Activated CD8-positive, alpha-beta memory T cell treated with anti-CD3 and anti-CD28 coated beads, Interleukin-2, amount 50 U/mL, for 24 hours (primary cell): ENCODE measurements around the gene FBXW8.

Source experiments
- DNase-seq: peaks from one replicate; pipeline ENCODE4 v3.0.0-alpha.2; 2020; ENCODE audit errors: extremely low read depth

The FBXW8 gene

GRCh38 chr12:116955382-116956021 is 44.8 kb downstream of the FBXW8 start:
- no peak for DNase-seq

DNA sequence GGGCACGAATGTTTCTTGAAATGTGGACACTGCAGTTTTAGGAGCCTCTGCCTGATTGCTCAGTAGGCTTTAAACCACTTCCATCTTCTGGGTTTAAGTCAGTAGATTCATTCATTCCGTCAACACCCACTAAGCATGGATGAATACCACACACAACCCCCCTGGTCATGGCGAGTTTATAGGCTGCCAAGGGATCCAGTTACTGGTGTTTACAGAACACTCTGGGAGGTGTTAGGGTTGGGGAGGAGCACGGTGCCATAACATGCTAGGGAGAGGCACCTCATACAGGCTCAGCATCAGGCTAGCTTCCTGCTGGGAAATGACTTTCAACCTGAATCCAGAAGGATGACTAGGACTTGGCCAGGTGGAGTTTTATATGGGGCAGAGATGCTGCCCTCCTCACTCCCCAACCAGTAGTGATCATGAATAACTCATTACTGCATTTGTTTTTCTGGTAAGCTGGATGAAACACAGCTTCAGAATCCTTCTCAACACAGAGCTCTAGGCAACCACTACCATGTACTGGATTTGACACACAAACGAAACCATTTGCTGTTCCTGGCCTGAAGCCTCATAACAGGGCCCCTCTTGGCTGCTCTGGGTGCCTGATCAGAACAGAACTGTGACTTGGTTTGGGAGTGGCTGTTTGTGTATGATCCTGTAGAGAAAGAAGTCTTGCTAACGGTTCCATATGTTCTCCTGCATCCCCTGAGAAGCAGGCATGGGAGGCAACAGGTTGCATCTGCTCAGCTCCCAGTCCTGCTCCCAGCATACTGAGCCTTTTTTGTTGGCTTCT is 47.9 kb downstream of the FBXW8 start:
- no peak for DNase-seq

GRCh38 chr12:116959198-116959460 is 48.4 kb downstream of the FBXW8 start:
- DNase-seq, result no peak

- peak; percentile 9 for DNase-seq
These were observed 49.2 kb downstream of the FBXW8 start for GRCh38 chr12:116959845-116960514.

GRCh38 chr12:116962197-116962596 is 51.4 kb downstream of the FBXW8 start:
- no peak for DNase-seq

DNA sequence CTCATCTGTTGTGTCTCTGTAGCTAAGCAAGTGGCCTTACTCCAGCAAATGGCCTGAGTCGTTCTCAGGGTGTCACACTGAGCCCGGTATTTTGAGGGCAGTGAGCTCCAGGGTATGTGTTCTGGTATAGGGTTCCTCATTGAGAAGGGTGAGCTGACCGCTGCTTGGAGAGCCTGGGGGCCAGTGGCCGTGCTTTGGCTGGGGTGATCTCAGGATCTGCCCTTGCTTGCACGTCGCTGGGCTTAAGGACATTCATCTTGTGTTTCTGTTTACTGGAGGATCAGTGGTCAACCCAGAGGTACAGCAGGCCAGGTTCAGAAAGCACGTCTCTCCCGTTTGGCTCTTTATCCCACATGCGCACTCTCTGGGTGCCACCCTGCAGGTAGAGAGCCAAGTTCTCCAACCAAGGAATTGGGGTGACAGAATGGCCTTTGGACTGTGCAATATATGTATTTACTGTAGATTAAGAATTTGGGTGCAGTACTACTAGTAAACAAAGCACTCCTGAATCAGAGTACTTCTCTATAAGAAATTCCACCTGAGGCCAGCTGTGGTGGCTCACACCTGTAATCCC is 52.1 kb downstream of the FBXW8 start:
- DNase-seq, result no peak

DNA sequence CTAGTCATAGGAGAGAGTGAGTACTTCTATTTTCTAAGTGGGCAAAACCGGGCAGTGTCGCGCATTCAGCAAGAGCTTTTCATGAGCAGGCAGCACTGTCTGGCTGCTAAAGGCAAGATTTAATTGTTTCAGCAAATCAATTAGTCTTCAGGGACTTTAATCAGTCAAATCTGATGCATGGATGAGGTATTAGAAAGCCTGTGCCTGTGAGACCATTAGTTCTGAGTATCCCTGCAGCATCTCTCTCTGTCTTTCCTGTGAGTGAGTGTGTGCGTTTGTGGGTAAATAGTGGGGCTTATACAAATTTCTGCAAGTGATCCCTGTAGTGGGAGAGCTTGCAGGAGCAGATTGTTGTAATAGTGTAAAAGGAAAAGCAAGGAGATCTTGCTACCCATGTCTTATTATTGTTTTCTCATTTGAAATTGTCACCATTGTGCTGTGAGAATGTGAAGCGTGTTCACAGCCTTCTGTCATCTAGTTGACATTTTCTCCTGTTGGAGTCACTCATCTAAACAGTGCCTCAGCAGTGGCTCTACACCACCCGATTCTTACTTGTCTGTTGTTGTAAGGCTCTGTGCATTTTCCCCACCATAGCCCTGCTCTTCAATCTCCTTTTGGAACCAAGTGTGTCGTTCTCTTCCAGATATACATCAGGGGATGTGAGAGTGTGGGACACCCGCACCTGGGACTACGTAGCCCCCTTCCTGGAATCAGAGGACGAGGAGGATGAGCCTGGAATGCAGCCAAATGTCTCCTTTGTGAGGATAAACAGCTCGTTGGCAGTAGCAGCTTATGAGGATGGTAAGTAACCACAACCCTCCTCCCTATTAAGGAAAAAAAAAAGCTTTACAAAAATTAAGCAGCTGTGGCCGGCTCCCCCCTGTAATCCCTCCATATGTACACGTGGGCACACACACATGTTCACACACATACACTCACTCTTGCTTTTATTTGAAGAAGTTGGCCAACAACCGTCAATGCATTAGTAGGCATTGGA is 53.6 kb downstream of the FBXW8 start:
- no peak for DNase-seq

- DNase-seq, result no peak
These were observed 58.2 kb downstream of the FBXW8 start for GRCh38 chr12:116968986-116969385.

GRCh38 chr12:116969615-116970585 is 59.1 kb downstream of the FBXW8 start:
- DNase-seq, result no peak

GRCh38 chr12:116971222-116971621 is 60.5 kb downstream of the FBXW8 start:
- no peak for DNase-seq

DNA sequence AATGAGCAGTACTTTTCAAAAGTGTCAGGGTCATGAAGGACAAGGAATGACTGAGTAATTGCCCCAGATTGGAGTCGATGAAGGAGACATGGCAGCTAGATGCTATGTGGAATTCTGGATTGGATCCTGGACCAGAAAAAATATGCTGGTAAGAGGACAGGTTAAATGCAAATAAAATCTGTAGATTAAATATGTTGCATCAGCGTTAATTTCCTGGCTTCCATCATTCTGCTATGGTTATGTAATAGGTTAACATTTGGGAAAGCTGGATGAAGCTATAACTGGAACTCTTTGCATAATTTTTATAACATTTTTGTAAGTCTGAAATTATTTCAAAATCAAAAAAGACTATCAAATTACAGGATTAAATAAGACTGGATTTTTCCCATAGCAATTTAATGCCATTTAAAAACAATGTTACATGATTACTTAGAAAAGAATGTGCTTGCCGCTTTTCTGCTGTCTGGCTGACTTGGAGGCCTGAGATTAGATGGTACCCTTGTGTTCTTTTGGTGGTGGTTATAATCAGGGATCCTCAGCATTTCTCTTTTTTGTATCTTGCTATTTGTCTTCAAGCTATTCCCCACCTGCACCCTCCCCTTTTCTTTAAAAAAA is 65.1 kb downstream of the FBXW8 start:
- no peak for DNase-seq

- DNase-seq, result no peak
These were observed 67.0 kb downstream of the FBXW8 start for GRCh38 chr12:116977465-116978380.

DNA sequence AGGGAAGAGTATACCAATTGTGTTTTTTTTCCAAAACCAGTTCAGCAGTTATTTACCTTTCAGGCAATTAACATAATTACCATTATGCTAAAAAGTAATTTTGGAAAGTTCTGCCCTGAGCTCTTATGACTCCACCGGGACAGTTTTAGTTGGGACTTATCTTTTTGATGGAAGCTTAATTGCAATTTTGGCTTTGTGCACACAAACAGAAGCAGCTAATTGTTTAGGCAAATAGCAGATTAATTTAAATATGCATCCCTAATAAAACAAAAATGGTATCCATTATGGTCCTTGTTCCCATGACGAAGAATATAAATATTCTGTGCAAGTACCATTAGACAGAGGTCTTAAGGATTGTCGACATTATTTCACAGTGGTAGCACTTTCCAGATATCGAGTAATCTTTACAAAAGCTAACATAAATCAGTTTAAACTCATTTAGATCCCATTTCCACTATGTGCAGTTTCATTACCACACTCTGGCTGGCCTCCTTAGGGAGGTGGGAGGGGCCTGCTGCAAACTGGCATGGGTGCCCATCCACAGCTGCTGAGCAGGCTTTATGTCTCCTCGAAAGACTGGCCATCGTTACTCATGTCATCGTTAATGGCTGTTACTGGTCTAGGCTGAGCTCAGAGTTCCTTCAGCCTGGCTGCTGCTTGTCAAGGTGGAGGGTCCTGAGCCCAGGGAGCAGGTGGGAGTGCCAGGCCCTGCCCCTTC is 68.2 kb downstream of the FBXW8 start:
- DNase-seq, result no peak

- no peak for DNase-seq
These were observed 69.3 kb downstream of the FBXW8 start for GRCh38 chr12:116980083-116980482.

GRCh38 chr12:116982791-116983411 is 72.2 kb downstream of the FBXW8 start:
- DNase-seq, result no peak

- DNase-seq, result no peak
These were observed 73.3 kb downstream of the FBXW8 start for GRCh38 chr12:116984098-116984497.

DNA sequence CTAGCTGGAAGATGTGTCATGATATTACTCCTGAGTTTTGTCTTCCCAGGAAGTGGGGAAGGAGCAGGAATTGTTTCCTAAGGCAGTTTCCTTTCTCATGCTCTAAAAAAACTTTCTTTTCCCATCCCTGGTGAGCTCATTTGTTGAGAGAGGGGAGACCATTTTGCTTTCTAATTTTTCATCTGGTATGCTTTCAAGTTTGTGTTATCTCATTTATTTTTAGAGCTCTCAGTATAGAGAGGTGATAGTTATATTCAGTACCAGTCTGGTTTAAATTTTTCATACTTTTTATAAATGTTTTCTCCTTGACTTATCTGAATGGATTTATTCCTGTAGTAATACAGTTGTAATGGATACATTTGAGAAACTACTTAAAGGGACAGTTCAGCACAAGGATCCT is 79.6 kb downstream of the FBXW8 start:
- DNase-seq, result no peak
